Mesenteric fat pad (tissue), 1 donor: ENCODE measurements around the gene RAN. TPM values are rescaled to one million over a fixed set of nuclear protein-coding genes. Genes with fewer than 3 reads are reported as not detected.
"Not testable (repeated sequence)": the region's sequence is repeated elsewhere in the genome, so short reads cannot be mapped to it uniquely, and the experiment has no call there.

ENCODE experiments used
- DNase-seq: peaks from one replicate; pipeline ENCODE4 v3.0.0-alpha.2; 2020; ENCODE audit warnings: low spot score
- total RNA-seq: library from RNA; stranded (reverse); fragmentation: NEBNext Ultra II Directional; extraction: Animal tissue kit (Norgen Biotek cat#: 25700); gene quantifications from one replicate; pipeline ENCODE4 v1.2.1, GENCODE V29; 2021
- donor health status: DM: yes; HTN: yes; CAD: no.

Gene RAN
- total RNA-seq, 1 donor from 2014 or later, result 472 TPM

DNA sequence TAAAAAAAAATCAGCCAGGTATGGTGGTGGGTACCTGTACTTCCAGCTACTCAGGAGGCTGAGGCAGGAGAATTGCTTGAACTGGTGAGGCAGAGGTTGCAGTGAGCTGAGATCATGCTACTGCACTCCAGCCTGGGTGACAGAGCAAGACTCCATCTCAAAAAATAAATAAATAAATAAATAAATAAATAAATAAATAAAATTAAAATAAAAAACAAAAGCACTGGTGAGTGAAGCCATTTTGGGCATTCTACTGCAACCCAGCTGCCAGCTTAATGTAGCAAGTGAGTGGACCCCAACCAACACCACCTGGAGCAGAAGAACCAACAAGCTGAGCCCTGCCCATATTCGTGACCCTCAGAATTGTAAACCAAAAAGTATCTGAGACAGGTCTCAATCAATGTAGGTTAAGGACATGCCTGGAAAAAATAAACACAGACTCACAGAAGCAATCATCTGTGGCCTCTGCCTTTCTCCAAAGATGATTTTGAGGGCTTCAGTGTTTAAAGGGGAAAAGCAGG, 23.0 kb upstream of the RAN start:
- DNase-seq, result peak; percentile 12

- no peak for DNase-seq
These were observed 22.1 kb upstream of the RAN start for GRCh38 chr12:130849561-130850417.

DNA sequence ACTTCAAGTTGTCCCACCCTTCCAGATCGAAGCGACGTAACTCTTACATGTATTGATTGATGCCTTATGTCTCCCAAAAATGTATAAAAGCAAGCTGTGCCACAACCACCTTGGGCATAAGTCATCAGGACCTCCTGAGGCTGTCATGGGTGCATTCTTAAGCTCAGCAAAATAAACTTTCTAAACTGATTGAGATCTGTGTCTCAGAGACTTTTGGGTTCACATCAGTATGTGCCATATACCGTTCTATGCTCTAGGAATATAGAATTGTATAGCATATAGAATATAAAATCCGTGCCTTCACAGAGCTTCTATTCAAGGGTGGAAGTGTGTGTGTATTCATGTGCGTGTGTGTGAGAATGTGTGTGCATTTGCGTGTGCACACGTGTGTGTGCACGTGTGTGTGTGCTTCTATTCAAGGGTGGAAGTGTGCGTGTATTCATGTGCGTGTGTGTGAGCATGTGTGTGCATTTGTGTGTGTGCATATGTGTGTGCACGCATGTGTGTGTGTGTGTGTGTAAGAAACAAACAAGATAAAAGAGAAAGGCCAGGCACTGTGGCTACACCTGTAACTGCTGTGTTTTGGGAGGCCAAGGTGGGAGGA, 21.3 kb upstream of the RAN start:
- DNase-seq, result peak; percentile 47

GRCh38 chr12:130856088-130856487, 15.8 kb upstream of the RAN start:
- DNase-seq, result no peak

GRCh38 chr12:130858084-130858483, 13.8 kb upstream of the RAN start:
- DNase-seq, result no peak

DNA sequence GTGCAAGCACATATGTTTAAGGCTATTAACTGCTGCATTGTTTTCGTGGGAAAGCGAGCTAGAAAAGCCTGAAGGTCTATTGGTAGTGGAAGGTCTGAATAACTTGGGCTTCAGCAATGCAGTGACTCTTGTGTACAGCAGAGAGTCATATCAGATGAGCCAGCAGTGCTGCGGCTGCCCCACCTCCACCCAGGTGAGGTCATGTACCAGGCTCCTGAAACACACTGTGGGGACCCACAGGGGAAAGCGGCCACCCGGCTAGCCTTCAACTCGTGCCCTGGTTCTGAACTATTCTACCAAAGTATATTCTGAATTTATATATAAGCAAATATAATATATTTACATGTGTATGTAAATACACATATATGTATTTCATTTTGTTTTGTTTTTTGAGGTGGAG, 12.7 kb upstream of the RAN start:
- DNase-seq, result no peak

DNA sequence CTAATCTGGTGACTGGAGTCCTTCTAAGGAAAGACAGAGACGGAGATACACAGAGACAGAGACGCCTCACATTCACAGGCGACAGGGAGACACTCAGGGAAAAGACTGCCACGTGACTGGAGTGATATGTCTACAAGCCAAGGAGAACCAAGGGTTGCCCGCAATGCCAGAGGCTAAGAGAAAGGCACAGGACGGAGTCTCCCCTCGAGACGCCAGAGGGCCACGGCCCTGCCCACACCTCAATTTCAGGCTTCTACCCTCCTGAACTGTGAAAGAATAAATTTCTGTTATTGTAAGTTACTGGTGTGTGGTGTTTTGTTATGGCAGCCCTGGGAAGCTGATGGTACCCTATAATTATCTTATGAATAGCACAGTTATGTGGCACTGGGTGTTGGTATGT, 11.6 kb upstream of the RAN start:
- DNase-seq, result peak; percentile 55

DNA sequence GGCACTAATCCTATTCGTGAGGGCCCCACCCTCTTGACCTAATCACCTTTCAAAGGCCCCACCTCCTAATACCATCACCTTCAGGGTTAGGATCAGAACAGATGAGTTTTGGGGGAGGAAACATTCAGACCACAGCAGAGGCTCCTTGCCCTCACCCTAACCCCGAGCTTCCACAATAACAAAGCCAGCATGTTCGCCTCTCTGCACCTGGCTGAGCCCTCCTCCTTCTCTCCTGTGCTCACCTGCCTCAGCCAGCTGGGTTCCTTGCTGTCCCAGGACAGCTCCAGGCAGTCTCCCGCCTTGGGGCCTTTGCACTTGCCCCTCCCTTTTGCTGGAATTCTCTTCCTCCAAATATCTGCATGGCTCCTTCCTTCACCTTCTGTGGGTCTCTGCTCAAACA, 9.7 kb upstream of the RAN start:
- peak; percentile 60 for DNase-seq

DNA sequence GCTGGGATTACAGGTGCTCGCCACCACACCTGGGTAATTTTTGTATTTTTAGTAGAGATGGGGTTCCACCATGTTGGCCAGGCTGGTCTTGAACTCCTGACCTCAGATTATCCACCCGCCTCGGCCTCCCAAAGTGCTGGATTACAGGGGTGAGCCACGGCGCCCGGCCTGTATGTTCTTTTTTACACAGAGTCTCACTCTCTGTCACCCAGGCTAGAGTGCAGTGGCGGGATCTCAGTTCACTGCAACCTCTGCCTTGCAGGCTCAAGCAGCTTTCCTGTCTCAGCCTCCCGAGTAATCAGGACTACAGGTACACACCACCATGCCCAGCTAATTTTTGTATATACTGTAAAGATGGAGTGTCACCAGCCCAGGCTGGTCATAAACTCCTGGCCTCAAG, 9.1 kb upstream of the RAN start:
- peak; percentile 53 for DNase-seq

GRCh38 chr12:130863298-130863697, 8.6 kb upstream of the RAN start:
- peak; percentile 35 for DNase-seq

- DNase-seq, result no peak
These were observed 3.5 kb upstream of the RAN start for GRCh38 chr12:130868412-130868811.

DNA sequence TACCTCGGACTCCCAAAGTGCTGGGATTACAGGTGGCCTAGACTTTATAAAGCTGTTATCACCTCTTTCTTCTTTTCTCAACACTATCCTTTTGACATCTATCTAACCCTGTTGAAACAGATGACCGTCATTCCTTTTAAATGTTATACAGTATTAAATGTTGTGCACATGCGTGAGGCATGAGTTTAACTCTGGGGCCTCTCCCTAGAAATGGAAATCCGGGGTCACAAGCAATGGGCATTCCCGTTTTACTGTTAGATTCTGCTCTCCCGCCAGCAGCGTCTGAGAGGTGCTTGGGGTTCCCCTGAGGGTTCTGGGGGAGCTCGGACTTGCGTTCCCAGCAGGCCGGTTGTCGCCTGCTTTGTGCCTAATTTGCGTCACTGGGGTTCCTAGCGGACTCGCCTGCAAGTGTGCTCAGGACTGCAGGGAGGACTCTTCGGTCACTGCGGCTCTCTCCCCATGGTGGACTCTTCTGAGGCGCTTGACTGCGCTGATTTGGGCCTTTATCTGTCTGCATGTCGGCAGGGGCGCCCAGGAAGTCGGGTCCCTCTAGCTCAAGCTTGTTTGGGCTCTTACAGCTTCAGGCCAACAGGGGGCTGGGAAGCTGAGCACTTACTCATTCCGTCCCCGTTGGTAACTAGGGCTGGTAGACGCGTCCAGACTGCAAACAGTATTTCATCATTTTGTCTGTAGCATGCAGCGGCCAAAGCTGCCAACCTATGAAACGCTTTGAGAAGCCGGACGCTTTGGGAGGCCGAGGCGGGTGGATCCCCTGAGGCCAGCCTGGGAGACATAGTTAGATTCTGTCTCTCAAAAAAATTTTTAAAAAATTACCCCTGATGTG, 1.2 kb upstream of the RAN start:
- no peak for DNase-seq

- DNase-seq, result no peak
These were observed 572 bp downstream of the RAN start for GRCh38 chr12:130872179-130873096.

- no peak for DNase-seq
These were observed 1.4 kb downstream of the RAN start for GRCh38 chr12:130873106-130873795.

DNA sequence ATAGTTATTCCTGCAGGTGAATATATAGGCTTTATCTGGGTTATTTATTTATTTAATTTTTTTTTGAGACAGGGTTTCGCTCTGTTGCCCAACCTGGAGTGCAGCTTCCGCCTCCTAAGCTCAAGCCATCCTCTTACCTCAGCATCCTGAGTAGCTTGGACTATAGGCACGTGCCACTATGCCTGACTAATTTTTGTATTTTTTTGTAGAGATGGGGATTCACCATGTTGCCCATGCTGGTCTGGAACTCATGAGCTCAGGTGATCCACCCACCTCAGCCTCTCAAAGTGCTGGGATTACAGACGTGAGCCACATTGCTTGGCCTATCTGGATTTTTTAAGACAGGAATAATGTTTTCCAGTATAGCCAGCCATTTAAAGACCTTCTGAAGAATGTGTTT, 2.0 kb downstream of the RAN start:
- DNase-seq, result no peak

GRCh38 chr12:130874696-130875095, 2.8 kb downstream of the RAN start:
- no peak for DNase-seq

- DNase-seq, result no peak
These were observed 3.3 kb downstream of the RAN start for GRCh38 chr12:130875193-130875592.

- not testable (repeated sequence) for DNase-seq
These were observed 3.8 kb downstream of the RAN start for GRCh38 chr12:130875708-130876107.

- no peak for DNase-seq
These were observed 4.4 kb downstream of the RAN start for GRCh38 chr12:130876297-130876696.

- DNase-seq, result no peak
These were observed 4.9 kb downstream of the RAN start for GRCh38 chr12:130876758-130877157.
